Measurements from ENCODE around the gene GATAD2A.

DNA sequence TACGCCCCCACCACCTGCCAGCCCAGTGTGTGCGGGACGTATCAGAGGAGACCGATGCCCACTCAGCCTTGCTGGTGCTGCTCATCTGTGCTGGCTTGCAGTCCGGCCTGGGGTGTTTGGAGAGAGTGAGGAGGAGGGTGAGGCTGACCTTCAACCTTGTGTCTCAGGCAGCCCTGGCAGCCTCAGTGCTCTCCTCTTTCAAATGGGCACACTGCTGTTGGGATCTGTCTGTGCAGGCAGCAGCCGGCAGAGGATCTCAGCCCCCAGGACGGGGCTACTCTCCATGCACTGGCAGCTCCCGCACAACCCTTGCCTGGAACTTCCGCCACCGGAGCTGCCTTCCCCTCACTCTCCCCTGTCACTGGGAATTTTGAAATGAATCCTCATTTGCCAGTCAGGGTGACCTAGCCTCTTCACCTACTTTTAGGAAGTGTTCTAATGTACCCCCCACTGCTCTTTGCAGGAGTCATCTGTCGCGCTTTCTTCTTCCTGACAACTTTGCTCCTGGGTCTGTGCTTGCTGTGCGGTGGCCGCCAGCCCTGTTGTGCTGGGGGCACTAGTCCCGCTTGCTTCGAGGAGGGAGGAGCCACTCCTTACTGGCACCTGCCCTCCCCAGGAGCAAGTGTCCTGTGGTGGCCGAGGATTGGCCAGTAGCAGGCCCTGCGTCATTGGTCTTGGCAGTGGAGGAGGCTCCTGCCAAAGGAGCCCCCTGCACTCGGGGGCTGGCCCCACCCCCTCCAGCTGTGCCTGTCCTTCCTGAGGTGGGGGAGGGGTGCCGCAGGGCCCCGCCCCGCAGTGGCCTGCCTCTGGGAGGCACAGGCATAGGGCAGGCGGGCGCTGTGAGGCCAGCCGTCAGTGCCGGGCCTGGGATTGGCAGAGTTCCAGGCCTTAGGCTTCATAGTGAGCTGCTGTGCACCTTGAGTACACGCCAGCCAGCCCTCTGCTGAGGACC is 56.5 kb downstream of the GATAD2A start:
- TF ChIP-seq GATA2 (IDR thresholded peaks at IDR 0.05; ENCODE audit: low read depth, low read length) (no peak), GATA3 (IDR thresholded peaks at IDR 0.05; ENCODE audit: low read depth, low read length) (no peak)

All from SH-SY5Y (cell line).